ENCODE data around the gene TEX11. TPM values are rescaled to one million over a fixed set of nuclear protein-coding genes. Genes with fewer than 3 reads are reported as not detected.

TEX11 gene
- total RNA-seq, 2 donors from 2014 or later: 0.75 TPM; not detected in 1

DNA sequence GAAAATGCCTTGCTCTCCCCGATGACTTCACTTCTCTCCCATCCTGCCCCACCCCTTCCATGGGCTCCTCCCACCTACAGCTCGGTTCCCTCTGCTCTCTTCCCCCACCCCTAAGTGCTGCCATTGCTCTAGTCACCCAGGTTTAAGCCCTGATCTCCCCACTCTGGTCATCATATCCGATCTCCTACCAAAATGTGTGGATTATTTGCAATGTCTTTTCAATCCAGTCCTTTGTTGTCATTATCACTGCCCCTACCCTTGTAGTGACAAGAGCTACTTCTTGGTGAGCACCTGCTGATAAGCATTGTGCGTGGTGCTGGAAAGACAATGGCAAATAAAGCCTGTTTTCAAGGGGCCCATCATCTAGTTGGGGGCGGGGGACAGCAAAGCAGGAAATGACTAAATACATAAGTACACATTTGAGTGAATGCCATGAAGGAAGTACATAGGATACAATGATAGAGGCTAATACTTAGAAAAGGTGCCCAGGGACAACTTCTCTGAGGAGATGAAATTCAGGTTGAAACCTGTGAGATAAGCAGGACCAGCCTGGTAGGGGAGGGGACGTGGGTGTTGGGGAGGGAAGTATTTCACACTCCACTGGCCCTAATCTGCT lies 400.1 kb downstream of the TEX11 start:
- no peaks in the 10 kb centered on the region for H3K4me1 ChIP-seq (ENCODE audit: control insufficient read depth, insufficient read depth, low read length)
- Mint-ChIP-seq H3K9me3 (peaks cover 74% of the 10 kb centered on the region), H3K27me3 (ENCODE audit: insufficient read depth) (no peaks in the 10 kb centered on the region), H3K4me3 (no peak overlapping the region), H3K27ac (peak overlapping the region; percentile 64), H3K36me3 (ENCODE audit: low read depth) (peaks cover 11% of the 10 kb centered on the region), H3K4me1 (peaks cover 29% of the 10 kb centered on the region)
- no peaks in the 10 kb centered on the region for H3K27me3 ChIP-seq (ENCODE audit: control insufficient read depth, insufficient read depth, low read length, poor library complexity, severe bottlenecking)
- peak; percentile 71 for DNase-seq
- H3K9ac ChIP-seq (ENCODE audit: extremely low read depth, low read length, poor library complexity, severe bottlenecking): no peak overlapping the region
- H3K9me3 ChIP-seq (ENCODE audit: control insufficient read depth, low read length): no peaks in the 10 kb centered on the region
- TF ChIP-seq, protein P1, sequence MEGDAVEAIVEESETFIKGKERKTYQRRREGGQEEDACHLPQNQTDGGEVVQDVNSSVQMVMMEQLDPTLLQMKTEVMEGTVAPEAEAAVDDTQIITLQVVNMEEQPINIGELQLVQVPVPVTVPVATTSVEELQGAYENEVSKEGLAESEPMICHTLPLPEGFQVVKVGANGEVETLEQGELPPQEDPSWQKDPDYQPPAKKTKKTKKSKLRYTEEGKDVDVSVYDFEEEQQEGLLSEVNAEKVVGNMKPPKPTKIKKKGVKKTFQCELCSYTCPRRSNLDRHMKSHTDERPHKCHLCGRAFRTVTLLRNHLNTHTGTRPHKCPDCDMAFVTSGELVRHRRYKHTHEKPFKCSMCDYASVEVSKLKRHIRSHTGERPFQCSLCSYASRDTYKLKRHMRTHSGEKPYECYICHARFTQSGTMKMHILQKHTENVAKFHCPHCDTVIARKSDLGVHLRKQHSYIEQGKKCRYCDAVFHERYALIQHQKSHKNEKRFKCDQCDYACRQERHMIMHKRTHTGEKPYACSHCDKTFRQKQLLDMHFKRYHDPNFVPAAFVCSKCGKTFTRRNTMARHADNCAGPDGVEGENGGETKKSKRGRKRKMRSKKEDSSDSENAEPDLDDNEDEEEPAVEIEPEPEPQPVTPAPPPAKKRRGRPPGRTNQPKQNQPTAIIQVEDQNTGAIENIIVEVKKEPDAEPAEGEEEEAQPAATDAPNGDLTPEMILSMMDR (conservative IDR thresholded peaks at IDR 0.05): no peak
- 23% methylated on average over 5 of the region's 6 CpGs; no CpG with 5 or more reads in 1 of the 2 experiments for WGBS, 2 experiments (ENCODE audit: insufficient coverage in 1 of 2, insufficient read length in 1 of 2)
- no peak overlapping the region for H3K27ac ChIP-seq (ENCODE audit: low read depth, low read length)
- H3K4me3 ChIP-seq (ENCODE audit: low read length): no peak overlapping the region
- H3K36me3 ChIP-seq (ENCODE audit: control insufficient read depth, insufficient read depth, low read length): no peaks in the 10 kb centered on the region

DNA sequence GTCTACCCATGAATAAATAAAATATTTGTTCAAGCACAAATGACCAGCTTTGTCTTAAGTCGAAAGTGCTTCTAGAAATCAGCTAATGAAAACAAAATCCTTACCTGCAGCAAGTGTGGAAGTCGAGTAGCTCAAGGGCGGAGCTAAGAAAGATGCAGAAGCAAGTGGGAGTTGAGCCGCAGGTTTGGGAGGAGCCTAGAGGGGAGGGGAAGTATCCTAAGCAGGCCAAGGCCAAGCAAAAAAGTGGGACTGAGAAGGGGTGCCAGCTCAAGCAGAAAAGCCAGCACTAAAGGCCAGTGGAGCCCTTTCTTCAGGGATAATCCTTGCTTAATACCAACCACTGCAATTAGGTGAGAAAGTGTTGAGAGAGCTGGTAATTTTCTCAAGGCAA lies 403.1 kb downstream of the TEX11 start:
- H3K27me3 Mint-ChIP-seq (ENCODE audit: insufficient read depth): no peaks in the 10 kb centered on the region
- H3K27ac Mint-ChIP-seq: no peak overlapping the region
- H3K4me1 ChIP-seq (ENCODE audit: control insufficient read depth, insufficient read depth, low read length): no peaks in the 10 kb centered on the region
- H3K9ac ChIP-seq (ENCODE audit: extremely low read depth, low read length, poor library complexity, severe bottlenecking): no peak overlapping the region
- H3K9me3 ChIP-seq (ENCODE audit: control insufficient read depth, low read length): no peaks in the 10 kb centered on the region
- peaks cover 19% of the 10 kb centered on the region for H3K36me3 ChIP-seq (ENCODE audit: control insufficient read depth, insufficient read depth, low read length)
- WGBS, 2 experiments (ENCODE audit: insufficient coverage in 1 of 2, insufficient read length in 1 of 2): 90% methylated on average over 4 of the region's 4 CpGs; no CpG with 5 or more reads in 1 of the 2 experiments
- TF ChIP-seq, protein P1 (conservative IDR thresholded peaks at IDR 0.05): no peak
- H3K27ac ChIP-seq (ENCODE audit: low read depth, low read length): no peak overlapping the region
- H3K4me3 ChIP-seq (ENCODE audit: low read length): no peak overlapping the region
- no peak overlapping the region for H3K4me3 Mint-ChIP-seq
- H3K36me3 Mint-ChIP-seq (ENCODE audit: low read depth): peaks cover 33% of the 10 kb centered on the region
- no peaks in the 10 kb centered on the region for H3K27me3 ChIP-seq (ENCODE audit: control insufficient read depth, insufficient read depth, low read length, poor library complexity, severe bottlenecking)
- DNase-seq: no peak
- H3K9me3 Mint-ChIP-seq: peaks cover 64% of the 10 kb centered on the region
- peaks cover 27% of the 10 kb centered on the region for H3K4me1 Mint-ChIP-seq

DNA sequence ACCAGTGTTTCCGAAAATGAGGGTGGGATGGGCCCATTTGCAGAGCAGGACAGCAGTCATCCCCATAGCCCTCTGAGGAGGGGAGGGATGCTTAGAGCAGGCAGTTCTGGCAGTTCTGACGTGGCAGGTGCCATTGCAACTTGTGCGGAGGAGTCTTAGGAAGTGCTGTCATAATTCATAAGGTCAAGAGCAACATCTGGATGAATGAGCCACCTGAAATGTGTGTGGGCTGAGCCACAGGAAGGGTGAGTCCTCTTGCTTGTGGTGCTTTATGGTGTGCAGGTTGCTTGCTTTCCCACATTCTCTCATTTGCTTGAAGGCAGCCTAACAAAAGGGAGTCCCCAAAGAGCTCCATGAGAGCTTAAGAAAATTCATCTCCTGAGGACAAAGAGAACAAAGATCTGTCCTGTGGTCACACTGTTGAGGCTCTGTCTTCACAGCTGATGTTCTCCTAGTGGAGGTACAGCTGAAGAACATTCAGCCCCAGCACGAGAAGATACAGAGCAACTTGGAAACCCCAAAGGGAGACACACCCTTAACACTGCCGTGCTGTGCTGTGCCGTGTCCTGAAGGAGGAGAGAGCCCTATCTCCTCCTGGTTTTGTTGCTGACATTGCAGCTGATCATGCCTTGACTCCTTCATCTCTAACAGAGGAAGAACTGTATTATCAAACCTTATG lies 403.6 kb downstream of the TEX11 start:
- no peak overlapping the region for H3K27ac Mint-ChIP-seq
- no peaks in the 10 kb centered on the region for H3K4me1 ChIP-seq (ENCODE audit: control insufficient read depth, insufficient read depth, low read length)
- TF ChIP-seq, protein P1 (conservative IDR thresholded peaks at IDR 0.05): no peak
- H3K4me3 ChIP-seq (ENCODE audit: low read length): no peak overlapping the region
- peaks cover 62% of the 10 kb centered on the region for H3K9me3 Mint-ChIP-seq
- H3K27me3 ChIP-seq (ENCODE audit: control insufficient read depth, insufficient read depth, low read length, poor library complexity, severe bottlenecking): no peaks in the 10 kb centered on the region
- DNase-seq: no peak
- H3K4me1 Mint-ChIP-seq: peaks cover 22% of the 10 kb centered on the region
- no peaks in the 10 kb centered on the region for H3K27me3 Mint-ChIP-seq (ENCODE audit: insufficient read depth)
- no peak overlapping the region for H3K9ac ChIP-seq (ENCODE audit: extremely low read depth, low read length, poor library complexity, severe bottlenecking)
- no peak overlapping the region for H3K27ac ChIP-seq (ENCODE audit: low read depth, low read length)
- no peaks in the 10 kb centered on the region for H3K9me3 ChIP-seq (ENCODE audit: control insufficient read depth, low read length)
- 94% methylated on average over 6 of the region's 6 CpGs; no CpG with 5 or more reads in 1 of the 2 experiments for WGBS, 2 experiments (ENCODE audit: insufficient coverage in 1 of 2, insufficient read length in 1 of 2)
- H3K4me3 Mint-ChIP-seq: no peak overlapping the region
- H3K36me3 ChIP-seq (ENCODE audit: control insufficient read depth, insufficient read depth, low read length): peaks cover 19% of the 10 kb centered on the region
- peaks cover 36% of the 10 kb centered on the region for H3K36me3 Mint-ChIP-seq (ENCODE audit: low read depth)

All from endodermal cell (in vitro differentiated cells).